T-cell (primary cell): Measurements from ENCODE around the gene KRT35. TPM values are rescaled to one million over a fixed set of nuclear protein-coding genes. Genes with fewer than 3 reads are reported as not detected.

Experiments
- ATAC-seq, 4 experiments: fragments of 200-7000 bp in 3 of 4; fragments of 150-1000 bp in 1 of 4; cut with Tn5 transposase; replicated peaks in 1 of 4; 1 replicate in 3 of 4; 2 replicates in 1 of 4; pipeline ENCODE4 v1.10.0; 2021; ENCODE audit warnings: moderate library complexity in 3 of 4, mild to moderate bottlenecking in 2 of 4, moderate number of reproducible peaks in 1 of 4
- CTCF ChIA-PET, 2 donors: fragments of 300-600 bp; sonication (Branson Sonifier 250); formaldehyde crosslinking; loops; one replicate each; lab custom pipeline; 2022; ENCODE audit warnings: antibody characterized with exemption in 2 of 2; lab: Charles Lee
- POLR2A ChIA-PET, 2 donors: fragments of 300-600 bp; sonication (Branson Sonifier 250); formaldehyde crosslinking; loops; one replicate each; lab custom pipeline; 2022; ENCODE audit warnings: antibody characterized with exemption in 2 of 2; lab: Charles Lee
- DNase-seq, 35 experiments: peaks; one replicate each; pipeline versions ENCODE4 v3.0.0 to v3.0.0-alpha.2; 2013 to 2023
- H3K27ac ChIP-seq: one replicate; pipeline ENCODE4 v1.5.1; 2013; ENCODE audit warnings: low read length
- H3K27me3 ChIP-seq, 2 experiments: replicated peaks in 1 of 2; 1 replicate in 1 of 2; 2 replicates in 1 of 2; pipeline versions ENCODE4 v1.6.1 to v1.7.0; 2013; ENCODE audit warnings: low read length in 1 of 2, mixed read lengths in 1 of 2; ENCODE audit not compliant: control insufficient read depth in 2 of 2, insufficient read depth in 2 of 2; ENCODE audit errors: extremely low read depth in 1 of 2
- H3K36me3 ChIP-seq, 2 donors: 1 replicate in 1 of 2; 2 replicates in 1 of 2; pipeline versions ENCODE4 v1.6.1 to v1.7.0; 2013; ENCODE audit warnings: low read length in 1 of 2; ENCODE audit not compliant: control insufficient read depth in 2 of 2, insufficient read depth in 1 of 2; ENCODE audit errors: extremely low read depth in 1 of 2
- H3K4me1 ChIP-seq, 2 experiments: 1 replicate in 1 of 2; 2 replicates in 1 of 2; pipeline versions ENCODE4 v1.6.1 to v1.7.0; 2013; ENCODE audit warnings: low read length in 2 of 2, mixed read lengths in 1 of 2; ENCODE audit not compliant: insufficient read depth in 2 of 2, control insufficient read depth in 1 of 2; ENCODE audit errors: extremely low read depth in 1 of 2
- H3K4me3 ChIP-seq, 2 donors: 1 replicate in 1 of 2; 2 replicates in 1 of 2; pipeline versions ENCODE4 v1.5.1 to v1.7.0; 2013; ENCODE audit warnings: mild to moderate bottlenecking in 2 of 2, low read length in 1 of 2, moderate library complexity in 1 of 2; ENCODE audit not compliant: control insufficient read depth in 1 of 2; ENCODE audit errors: extremely low read depth in 1 of 2
- H3K9me3 ChIP-seq: 2 replicates; pipeline ENCODE4 v1.7.0; 2013
- H3K27ac Mint-ChIP-seq, 2 donors: one replicate each; pipeline ENCODE4 v1.8.0; 2020 to 2021; ENCODE audit warnings: mild to moderate bottlenecking in 2 of 2, mixed read lengths in 2 of 2
- H3K27me3 Mint-ChIP-seq, 2 donors: one replicate each; pipeline ENCODE4 v1.8.0; 2021 to 2022; ENCODE audit warnings: mixed read lengths in 2 of 2
- H3K36me3 Mint-ChIP-seq: one replicate; pipeline ENCODE4 v1.8.0; 2021; ENCODE audit warnings: mixed read lengths
- H3K4me1 Mint-ChIP-seq, 3 donors: one replicate each; pipeline ENCODE4 v1.8.0; 2020 to 2022; ENCODE audit warnings: mixed read lengths in 3 of 3, mild to moderate bottlenecking in 1 of 3
- H3K4me3 Mint-ChIP-seq, 3 donors: one replicate each; pipeline ENCODE4 v1.8.0; 2020 to 2022; ENCODE audit warnings: mild to moderate bottlenecking in 3 of 3, mixed read lengths in 3 of 3, moderate library complexity in 3 of 3
- H3K9me3 Mint-ChIP-seq, 3 donors: one replicate each; pipeline ENCODE4 v1.8.0; 2020 to 2022; ENCODE audit warnings: mixed read lengths in 3 of 3
- WGBS: methylation state at CpG from one replicate; pipeline ENCODE4 v1.1.5; 2013; ENCODE audit warnings: missing lambda C conversion rate; ENCODE audit not compliant: insufficient coverage; 5-methylcytosine and 5-hydroxymethylcytosine counted together
- total RNA-seq, 35 experiments: library from RNA in 6 of 35; stranded (reverse) in 6 of 35; fragments of 120-200 nt in 1 of 35; gene quantifications; one replicate each; pipeline versions ENCODE4 v1.2.1 to v1.2.4 and lab custom pipeline; 2013 to 2026

Gene KRT35
- total RNA-seq, 5 donors from 2014 or later (not counting 1 experiment from before 2014, with no cell fraction given), result not detected

DNA sequence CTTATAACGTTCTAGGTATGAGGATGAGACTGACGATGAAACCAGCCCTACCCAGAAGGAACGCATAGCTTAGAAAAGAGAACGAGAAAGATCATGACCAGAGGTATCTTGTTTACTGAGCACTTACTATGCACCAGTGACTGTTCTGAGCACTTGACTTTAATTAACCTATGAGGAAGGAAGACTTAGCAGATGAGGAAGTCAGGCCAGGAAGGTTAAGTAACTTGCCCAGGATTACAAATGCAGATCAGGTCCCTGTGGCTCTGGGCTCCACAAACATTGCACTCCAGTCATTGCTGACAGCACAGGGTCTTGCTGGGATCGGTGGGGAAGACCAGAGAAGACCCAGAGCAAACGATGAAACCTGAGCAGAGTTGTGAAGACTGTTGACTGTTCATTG is 17.3 kb upstream of the KRT35 start:
- no peak overlapping the region for H3K27ac Mint-ChIP-seq
- POLR2A ChIA-PET, result no interaction called here
- peaks cover 0 to 11% of the 10 kb centered on the region in 2 experiments for H3K4me1 ChIP-seq
- H3K27me3 ChIP-seq, result peaks cover 0 to 15% of the 10 kb centered on the region in 2 experiments
- no peak for DNase-seq
- peaks cover 2 to 8% of the 10 kb centered on the region in 2 donors for H3K27me3 Mint-ChIP-seq
- H3K9me3 ChIP-seq, result no peaks in the 10 kb centered on the region
- H3K27ac ChIP-seq, result no peak overlapping the region
- WGBS, result no CpG with 5 or more reads among the region's 6 CpGs
- no peak for ATAC-seq
- CTCF ChIA-PET, result no interaction called here
- no peaks in the 10 kb centered on the region for H3K36me3 ChIP-seq
- H3K4me1 Mint-ChIP-seq, result peaks cover 7 to 31% (median 15%) of the 10 kb centered on the region in 3 donors
- no peaks in the 10 kb centered on the region for H3K36me3 Mint-ChIP-seq
- H3K4me3 Mint-ChIP-seq, result no peak overlapping the region
- H3K9me3 Mint-ChIP-seq, result no peaks in the 10 kb centered on the region
- H3K4me3 ChIP-seq, result no peak overlapping the region

DNA sequence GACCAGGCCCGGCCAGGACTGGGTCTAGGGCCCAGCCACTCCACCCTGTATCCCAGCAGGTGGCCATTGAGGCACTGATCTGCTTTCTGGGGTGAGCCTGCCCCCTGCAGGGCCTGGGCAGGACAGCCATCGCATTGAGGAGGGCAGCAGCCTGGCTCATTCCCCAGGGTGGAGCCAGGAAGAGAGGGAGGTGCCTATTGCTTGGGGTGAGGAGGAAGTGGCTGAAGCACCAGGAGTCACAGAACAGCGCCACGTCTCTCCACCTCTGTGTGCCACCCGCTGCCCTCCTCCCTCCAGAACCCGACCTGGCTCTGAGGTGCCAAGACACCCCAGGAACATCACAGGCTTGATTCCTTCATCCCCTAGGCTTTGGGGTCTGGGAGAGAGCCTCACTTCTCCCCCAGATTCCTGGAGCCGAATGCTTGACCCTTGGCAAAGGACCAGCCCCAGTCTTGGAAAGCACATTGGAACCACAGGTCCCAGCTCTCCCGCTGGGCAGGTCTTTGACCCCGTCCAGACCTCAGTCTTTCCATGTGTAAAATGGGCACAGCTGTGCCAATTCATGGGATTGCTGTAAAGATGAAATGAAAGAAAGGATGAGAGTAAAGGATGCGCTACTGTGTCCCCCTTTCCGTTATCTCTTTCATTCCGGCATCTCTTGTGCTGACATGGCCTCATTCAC is 16.0 kb upstream of the KRT35 start:
- no peaks in the 10 kb centered on the region for H3K9me3 ChIP-seq
- peaks cover 0 to 15% of the 10 kb centered on the region in 2 experiments for H3K27me3 ChIP-seq
- H3K36me3 ChIP-seq, result no peaks in the 10 kb centered on the region
- Mint-ChIP-seq H3K9me3 (no peaks in the 10 kb centered on the region), H3K4me3 (peak overlapping the region in 1 of 3 donors; percentile 27), H3K27me3 (peaks cover 2 to 8% of the 10 kb centered on the region in 2 donors), H3K4me1 (peaks cover 7 to 31% (median 22%) of the 10 kb centered on the region in 3 donors), H3K27ac (peak overlapping the region in 1 of 2 donors; percentile 64), H3K36me3 (no peaks in the 10 kb centered on the region)
- ChIA-PET POLR2A (no interaction called here), CTCF (no interaction called here)
- 60% methylated on average over 9 of the region's 12 CpGs for WGBS
- no peak overlapping the region for H3K27ac ChIP-seq
- DNase-seq, result peak in 34 of 35 experiments; percentile 15 to 68 (median 36)
- H3K4me1 ChIP-seq, result peaks cover 0 to 11% of the 10 kb centered on the region in 2 experiments
- peak; percentile 78 to 98 (median 88) for ATAC-seq
- no peak overlapping the region for H3K4me3 ChIP-seq

DNA sequence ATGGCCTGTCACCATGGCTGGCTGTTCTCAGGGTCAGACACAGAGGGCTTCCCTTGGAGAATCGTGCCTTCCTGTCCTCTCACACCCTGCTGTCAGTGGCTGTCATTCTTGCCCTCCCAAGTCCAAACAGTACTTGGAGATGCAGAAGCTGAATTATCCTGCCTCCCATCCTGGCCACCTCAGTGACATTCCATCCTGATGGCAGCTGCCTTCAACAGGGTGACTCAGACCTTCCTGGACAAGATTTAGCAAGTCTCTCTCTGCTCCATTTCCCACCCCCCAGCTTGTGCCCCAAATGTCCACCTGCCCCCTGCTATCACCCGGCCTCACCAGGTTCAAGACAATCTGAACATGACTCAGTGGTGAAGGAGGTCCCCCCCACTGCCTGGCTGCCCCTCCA is 13.6 kb upstream of the KRT35 start:
- ChIA-PET CTCF (interaction anchor here in 1 of 2 donors (0.6 kb wide), 1 partner anchor 39 kb away, joined by 3 read pairs; no protein-coding TSS in a partner anchor), POLR2A (no interaction called here)
- Mint-ChIP-seq H3K4me3 (no peak overlapping the region), H3K27me3 (peaks cover 0 to 3% of the 10 kb centered on the region in 2 donors), H3K4me1 (peaks cover 15 to 34% (median 33%) of the 10 kb centered on the region in 3 donors), H3K36me3 (no peaks in the 10 kb centered on the region), H3K27ac (no peak overlapping the region), H3K9me3 (no peaks in the 10 kb centered on the region)
- H3K27me3 ChIP-seq, result peaks cover 0 to 6% of the 10 kb centered on the region in 2 experiments
- H3K27ac ChIP-seq, result no peak overlapping the region
- H3K4me1 ChIP-seq, result peaks cover 0 to 13% of the 10 kb centered on the region in 2 experiments
- DNase-seq (no peak), ATAC-seq (no peak)
- no peak overlapping the region for H3K4me3 ChIP-seq
- no peaks in the 10 kb centered on the region for H3K9me3 ChIP-seq
- 47% methylated on average over 1 of the region's 2 CpGs for WGBS
- H3K36me3 ChIP-seq, result no peaks in the 10 kb centered on the region

DNA sequence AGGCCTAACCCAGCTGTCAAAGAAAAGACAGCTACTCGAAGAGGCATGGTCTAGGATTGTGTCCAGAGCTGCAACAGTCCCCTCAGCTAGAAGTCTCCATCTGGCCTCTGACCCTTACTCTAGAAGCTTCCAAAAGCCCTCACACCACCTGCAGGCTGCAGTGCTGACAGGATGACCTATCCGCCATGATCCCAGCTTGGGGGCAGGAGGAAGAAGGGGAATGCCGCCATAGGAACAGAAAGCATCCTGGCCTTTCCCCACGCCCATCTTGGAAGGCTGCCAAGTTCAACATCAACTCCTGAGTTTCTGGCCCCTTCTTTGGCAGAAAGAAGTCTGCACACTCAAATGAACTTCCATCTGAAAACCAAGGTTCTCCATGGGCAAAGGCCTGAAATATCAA is 11.8 kb upstream of the KRT35 start:
- H3K4me1 ChIP-seq, result peaks cover 0 to 13% of the 10 kb centered on the region in 2 experiments

DNA sequence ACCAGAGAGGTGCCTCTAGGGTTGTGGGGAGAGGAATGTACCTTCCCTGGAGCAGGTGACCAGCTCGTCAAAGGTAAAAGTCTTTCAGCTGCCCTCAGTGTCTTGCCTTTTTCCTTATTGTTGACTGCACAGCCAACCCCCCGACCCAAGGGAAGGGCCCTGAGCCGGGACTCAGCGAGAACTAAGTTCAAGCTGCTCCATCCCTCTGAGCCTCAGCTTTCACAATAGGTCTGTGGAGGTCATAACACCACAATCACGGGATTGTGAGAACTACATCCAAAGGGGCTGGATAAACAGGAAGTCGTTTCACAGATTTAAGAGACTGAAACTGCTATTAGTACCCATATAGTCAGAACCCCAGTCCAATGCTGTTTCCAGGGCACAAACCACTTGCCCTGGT is 11.4 kb upstream of the KRT35 start:
- no peaks in the 10 kb centered on the region for H3K9me3 Mint-ChIP-seq
- H3K4me1 ChIP-seq, result peaks cover 0 to 13% of the 10 kb centered on the region in 2 experiments
- no peak overlapping the region for H3K4me3 ChIP-seq
- H3K27me3 ChIP-seq, result peaks cover 0 to 10% of the 10 kb centered on the region in 2 experiments
- H3K9me3 ChIP-seq, result no peaks in the 10 kb centered on the region
- H3K4me3 Mint-ChIP-seq, result no peak overlapping the region
- no peak overlapping the region for H3K27ac Mint-ChIP-seq
- no peak for ATAC-seq
- no peak overlapping the region for H3K27ac ChIP-seq
- POLR2A ChIA-PET, result no interaction called here
- peaks cover 15 to 29% (median 21%) of the 10 kb centered on the region in 3 donors for H3K4me1 Mint-ChIP-seq
- CTCF ChIA-PET, result interaction anchor here in 1 of 2 donors (0.9 kb wide), 2 partner anchors 24 to 75 kb away, joined by 3 read pairs; no protein-coding TSS in a partner anchor
- WGBS, result 71% methylated on average over 4 of the region's 6 CpGs
- no peaks in the 10 kb centered on the region for H3K36me3 Mint-ChIP-seq
- no peak for DNase-seq
- no peaks in the 10 kb centered on the region for H3K36me3 ChIP-seq
- no peaks in the 10 kb centered on the region for H3K27me3 Mint-ChIP-seq

More for the DNA sequence above, 11.8 kb upstream of the KRT35 start:
- no peak for ATAC-seq
- POLR2A ChIA-PET, result no interaction called here
- no peak overlapping the region for H3K27ac Mint-ChIP-seq
- no peaks in the 10 kb centered on the region for H3K27me3 Mint-ChIP-seq
- CTCF ChIA-PET, result interaction anchor here in 1 of 2 donors (0.9 kb wide), 1 partner anchor 25 kb away, joined by 3 read pairs; no protein-coding TSS in a partner anchor
- no peak overlapping the region for H3K4me3 ChIP-seq
- H3K36me3 Mint-ChIP-seq, result no peaks in the 10 kb centered on the region
- H3K9me3 Mint-ChIP-seq, result no peaks in the 10 kb centered on the region
- H3K27ac ChIP-seq, result no peak overlapping the region
- peaks cover 0 to 9% of the 10 kb centered on the region in 2 experiments for H3K27me3 ChIP-seq
- peaks cover 15 to 29% (median 21%) of the 10 kb centered on the region in 3 donors for H3K4me1 Mint-ChIP-seq
- peak in 1 of 35 experiments; percentile 10 for DNase-seq
- 73% methylated on average over 3 of the region's 4 CpGs for WGBS
- H3K9me3 ChIP-seq, result no peaks in the 10 kb centered on the region
- H3K36me3 ChIP-seq, result no peaks in the 10 kb centered on the region
- H3K4me3 Mint-ChIP-seq, result no peak overlapping the region

DNA sequence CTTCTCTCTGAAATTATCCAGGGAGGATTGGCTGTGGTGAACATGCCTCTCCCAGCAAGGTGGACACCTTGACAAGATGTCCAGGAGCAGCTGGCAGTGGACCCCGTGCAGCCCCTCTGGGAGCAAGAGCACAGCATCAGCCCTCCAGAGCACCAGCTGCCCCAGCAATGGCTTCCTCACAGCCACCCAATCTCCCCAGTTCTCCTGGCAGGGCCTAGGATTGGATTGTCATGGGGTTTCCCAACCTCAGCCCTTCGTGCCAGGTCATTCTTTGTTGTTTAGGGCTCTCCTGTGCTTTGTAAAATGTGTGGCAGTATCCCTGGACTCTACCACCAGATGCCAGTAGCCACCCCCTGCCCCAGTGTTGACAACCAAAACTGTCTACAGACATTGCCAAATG is 10.5 kb upstream of the KRT35 start:
- H3K4me3 Mint-ChIP-seq, result no peak overlapping the region
- H3K27me3 Mint-ChIP-seq, result no peaks in the 10 kb centered on the region
- Histone ChIP-seq H3K4me1 (peaks cover 0 to 7% of the 10 kb centered on the region in 2 experiments), H3K36me3 (no peaks in the 10 kb centered on the region), H3K27me3 (peaks cover 0 to 19% of the 10 kb centered on the region in 2 experiments), H3K9me3 (no peaks in the 10 kb centered on the region), H3K4me3 (no peak overlapping the region), H3K27ac (no peak overlapping the region)
- ATAC-seq, result no peak
- peaks cover 9 to 21% (median 12%) of the 10 kb centered on the region in 3 donors for H3K4me1 Mint-ChIP-seq
- POLR2A ChIA-PET, result no interaction called here
- WGBS, result no CpG with 5 or more reads among the region's 2 CpGs
- H3K9me3 Mint-ChIP-seq, result no peaks in the 10 kb centered on the region
- CTCF ChIA-PET, result interaction anchor here in 1 of 2 donors (0.9 kb wide), 1 partner anchor 74 kb away, joined by 3 read pairs; no protein-coding TSS in a partner anchor
- DNase-seq, result no peak
- H3K36me3 Mint-ChIP-seq, result no peaks in the 10 kb centered on the region
- H3K27ac Mint-ChIP-seq, result no peak overlapping the region
